Suprapubic skin (tissue), 4 donors: ENCODE results near the gene CLSTN2. TPM values are rescaled to one million over a fixed set of nuclear protein-coding genes. Genes with fewer than 3 reads are reported as not detected.

Source experiments
- DNase-seq, 2 donors: peaks; one replicate each; pipeline ENCODE4 v3.0.0-alpha.2; 2019; ENCODE audit warnings: low spot score in 2 of 2
- H3K27ac ChIP-seq: fragments of 200-600 bp; sonication (generic); one replicate; pipeline ENCODE4 v1.5.1; 2019
- H3K27me3 ChIP-seq: fragments of 200-600 bp; sonication (generic); one replicate; pipeline ENCODE4 v1.5.1; 2019
- H3K36me3 ChIP-seq: fragments of 200-600 bp; sonication (generic); one replicate; pipeline ENCODE4 v1.5.1; 2019
- H3K4me1 ChIP-seq: fragments of 200-600 bp; sonication (generic); one replicate; pipeline ENCODE4 v1.5.1; 2019
- H3K4me3 ChIP-seq: fragments of 200-600 bp; sonication (generic); one replicate; pipeline ENCODE4 v1.5.1; 2019; ENCODE audit warnings: mild to moderate bottlenecking
- H3K9me3 ChIP-seq: fragments of 200-600 bp; sonication (generic); one replicate; pipeline ENCODE4 v1.5.1; 2019
- EP300 ChIP-seq: sonication (generic); formaldehyde crosslinking; IDR thresholded peaks from one replicate; pipeline ENCODE4 v1.6.1; 2017; ENCODE audit warnings: antibody characterized with exemption
- POLR2A ChIP-seq, 2 donors: fragments of 450-650 bp; IDR thresholded peaks; one replicate each; pipeline ENCODE4 v1.6.1; 2017; ENCODE audit warnings: antibody characterized with exemption in 2 of 2, mild to moderate bottlenecking in 2 of 2, moderate library complexity in 2 of 2
- POLR2AphosphoS5 ChIP-seq, 3 donors: sonication (generic); formaldehyde crosslinking; IDR thresholded peaks; one replicate each; pipeline ENCODE4 v1.6.1; 2017; ENCODE audit warnings: antibody characterized with exemption in 3 of 3
- WGBS: methylation state at CpG from one replicate; pipeline ENCODE4 v1.1.5; 2018; 5-methylcytosine and 5-hydroxymethylcytosine counted together
- total RNA-seq, 4 donors: library from RNA; depleted of rRNA; stranded (reverse); fragments of >200 nt; gene quantifications; one replicate each; pipeline ENCODE4 v1.1.0, GENCODE V29; 2016
- TF ChIP-seq, protein P1 (sequence below), 2 donors: fragments of 200-600 bp in 1 of 2; fragments of 450-650 bp in 1 of 2; sonication (generic) in 1 of 2; IDR thresholded peaks; one replicate each; pipeline ENCODE4 v1.5.1; 2016 to 2019; ENCODE audit warnings: antibody characterized with exemption in 2 of 2, mild to moderate bottlenecking in 1 of 2, moderate library complexity in 1 of 2

CLSTN2 gene
- total RNA-seq, 4 donors from 2014 or later, result 4.3 to 14.1 (median 7.4) TPM

DNA sequence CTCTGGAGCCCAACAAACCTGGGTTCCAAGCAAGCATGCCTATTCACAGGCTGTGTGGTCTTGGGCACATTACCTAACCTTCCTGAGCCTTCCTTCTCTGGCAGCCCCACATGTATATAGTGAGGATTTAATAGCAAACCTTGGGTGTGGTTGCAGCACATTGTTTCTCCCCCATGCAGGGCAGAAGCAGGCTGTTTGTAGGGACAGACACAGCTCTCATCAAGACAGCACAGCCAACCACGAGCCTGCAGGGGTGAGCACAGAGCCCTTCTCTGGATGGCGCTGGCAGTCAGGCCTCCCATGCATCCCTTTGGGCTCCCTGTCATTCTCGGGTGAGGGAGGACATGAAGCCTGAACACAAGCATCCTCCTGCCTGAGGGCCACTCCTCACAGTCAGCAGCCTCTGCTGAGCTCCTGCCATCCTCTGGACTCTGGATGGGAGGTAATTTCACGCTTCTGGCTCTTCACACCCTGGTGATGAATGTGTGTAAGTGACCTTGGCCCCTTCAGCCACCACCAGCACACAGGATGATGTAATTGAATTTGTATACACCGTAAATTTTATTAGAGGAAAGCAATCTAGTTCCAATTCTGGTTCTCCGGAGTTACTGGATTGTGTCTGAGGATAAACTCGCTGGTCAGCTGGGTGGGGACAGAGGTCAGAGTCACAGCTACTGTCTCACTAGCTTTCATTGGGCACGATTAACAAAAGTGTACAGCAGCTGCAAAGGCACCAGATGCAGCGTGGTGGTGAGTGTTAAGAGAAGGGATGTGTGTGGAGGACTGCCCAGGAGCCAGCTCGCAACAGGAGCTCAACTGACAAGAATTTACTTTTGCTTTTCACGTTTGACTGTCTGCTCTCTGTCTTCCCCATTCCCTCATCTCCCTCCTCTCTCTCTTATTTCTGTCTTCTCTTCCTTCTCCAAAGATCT, 118.1 kb downstream of the CLSTN2 start:
- DNase-seq, result no peak
- 57% methylated on average over 9 of the region's 11 CpGs for WGBS
- Histone ChIP-seq H3K27me3 (no peaks in the 10 kb centered on the region), H3K4me1 (no peaks in the 10 kb centered on the region), H3K27ac (no peak overlapping the region), H3K36me3 (no peaks in the 10 kb centered on the region), H3K9me3 (no peaks in the 10 kb centered on the region), H3K4me3 (no peak overlapping the region)
- no peak for TF ChIP-seq POLR2AphosphoS5 (IDR thresholded peaks at IDR 0.05)
- TF ChIP-seq, protein P1, sequence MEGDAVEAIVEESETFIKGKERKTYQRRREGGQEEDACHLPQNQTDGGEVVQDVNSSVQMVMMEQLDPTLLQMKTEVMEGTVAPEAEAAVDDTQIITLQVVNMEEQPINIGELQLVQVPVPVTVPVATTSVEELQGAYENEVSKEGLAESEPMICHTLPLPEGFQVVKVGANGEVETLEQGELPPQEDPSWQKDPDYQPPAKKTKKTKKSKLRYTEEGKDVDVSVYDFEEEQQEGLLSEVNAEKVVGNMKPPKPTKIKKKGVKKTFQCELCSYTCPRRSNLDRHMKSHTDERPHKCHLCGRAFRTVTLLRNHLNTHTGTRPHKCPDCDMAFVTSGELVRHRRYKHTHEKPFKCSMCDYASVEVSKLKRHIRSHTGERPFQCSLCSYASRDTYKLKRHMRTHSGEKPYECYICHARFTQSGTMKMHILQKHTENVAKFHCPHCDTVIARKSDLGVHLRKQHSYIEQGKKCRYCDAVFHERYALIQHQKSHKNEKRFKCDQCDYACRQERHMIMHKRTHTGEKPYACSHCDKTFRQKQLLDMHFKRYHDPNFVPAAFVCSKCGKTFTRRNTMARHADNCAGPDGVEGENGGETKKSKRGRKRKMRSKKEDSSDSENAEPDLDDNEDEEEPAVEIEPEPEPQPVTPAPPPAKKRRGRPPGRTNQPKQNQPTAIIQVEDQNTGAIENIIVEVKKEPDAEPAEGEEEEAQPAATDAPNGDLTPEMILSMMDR (IDR thresholded peaks at IDR 0.05), result no peak
- no peak for TF ChIP-seq EP300

DNA sequence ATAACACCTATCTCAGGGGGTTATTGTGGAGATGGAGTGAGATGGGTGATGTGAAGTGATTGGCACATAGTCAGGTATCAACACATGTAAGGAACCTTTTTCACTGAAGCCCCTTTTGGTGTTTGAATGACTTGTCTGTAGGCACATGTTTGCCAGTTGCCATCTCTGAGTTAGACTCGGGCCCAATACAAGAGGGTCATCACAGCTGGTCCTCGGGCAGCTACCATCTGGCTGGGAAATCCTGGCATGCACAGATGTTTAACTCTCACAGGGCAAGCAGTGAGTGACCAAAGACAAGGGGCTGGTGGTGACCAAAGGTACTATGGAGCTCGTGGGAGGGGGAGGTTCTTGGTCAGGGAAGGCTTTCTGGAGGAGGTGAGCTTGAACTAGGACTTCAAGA, 118.8 kb downstream of the CLSTN2 start:
- WGBS, result 80% methylated on average over 3 of the region's 3 CpGs
- no peak overlapping the region for H3K27ac ChIP-seq
- no peak for DNase-seq
- no peak overlapping the region for H3K4me3 ChIP-seq
- TF ChIP-seq, protein P1 (IDR thresholded peaks at IDR 0.05), result no peak
- TF ChIP-seq POLR2A (IDR thresholded peaks at IDR 0.05) (no peak), EP300 (no peak), POLR2AphosphoS5 (IDR thresholded peaks at IDR 0.05) (no peak)
- no peaks in the 10 kb centered on the region for H3K9me3 ChIP-seq
- H3K4me1 ChIP-seq, result no peaks in the 10 kb centered on the region
- no peaks in the 10 kb centered on the region for H3K27me3 ChIP-seq
- H3K36me3 ChIP-seq, result no peaks in the 10 kb centered on the region

DNA sequence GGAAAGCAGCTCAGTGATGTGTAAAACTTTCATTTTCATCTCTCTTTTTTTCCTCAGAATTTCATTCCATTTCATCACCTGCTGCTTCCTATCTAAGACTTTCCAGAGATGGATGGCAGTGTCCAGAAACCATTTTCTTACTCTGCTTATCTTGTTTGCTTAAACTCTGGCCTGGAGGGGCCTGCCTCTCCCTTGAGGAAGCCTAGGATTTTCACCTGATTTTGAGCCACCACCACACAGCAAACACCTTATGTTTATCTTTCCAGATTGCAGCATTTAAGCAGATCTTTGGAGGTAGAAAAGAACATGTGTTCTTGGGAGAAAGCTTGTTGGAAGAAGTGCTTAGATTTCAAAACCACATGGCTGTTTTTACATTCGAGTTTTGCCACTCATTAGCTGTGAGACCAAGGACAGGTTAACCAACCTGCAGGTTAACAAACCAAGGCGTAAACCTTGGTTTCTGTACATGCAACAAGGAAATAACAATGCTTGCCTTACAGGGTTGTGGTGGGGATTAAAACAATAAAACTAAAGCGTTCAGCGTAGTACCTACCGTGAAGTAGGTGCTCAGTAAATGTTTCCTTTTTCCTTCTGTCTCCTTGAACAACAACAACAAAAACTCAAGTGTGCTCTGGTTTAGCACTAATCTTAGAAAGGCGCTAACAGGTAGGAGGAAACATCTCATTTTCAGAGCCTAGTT, 120.3 kb downstream of the CLSTN2 start:
- no peaks in the 10 kb centered on the region for H3K9me3 ChIP-seq
- WGBS, result 89% methylated on average over 6 of the region's 6 CpGs
- H3K27me3 ChIP-seq, result no peaks in the 10 kb centered on the region
- no peak overlapping the region for H3K4me3 ChIP-seq
- H3K36me3 ChIP-seq, result no peaks in the 10 kb centered on the region
- TF ChIP-seq, protein P1 (IDR thresholded peaks at IDR 0.05), result no peak
- TF ChIP-seq EP300 (no peak), POLR2AphosphoS5 (IDR thresholded peaks at IDR 0.05) (no peak), POLR2A (IDR thresholded peaks at IDR 0.05) (no peak)
- no peak for DNase-seq
- no peaks in the 10 kb centered on the region for H3K4me1 ChIP-seq
- H3K27ac ChIP-seq, result no peak overlapping the region

DNA sequence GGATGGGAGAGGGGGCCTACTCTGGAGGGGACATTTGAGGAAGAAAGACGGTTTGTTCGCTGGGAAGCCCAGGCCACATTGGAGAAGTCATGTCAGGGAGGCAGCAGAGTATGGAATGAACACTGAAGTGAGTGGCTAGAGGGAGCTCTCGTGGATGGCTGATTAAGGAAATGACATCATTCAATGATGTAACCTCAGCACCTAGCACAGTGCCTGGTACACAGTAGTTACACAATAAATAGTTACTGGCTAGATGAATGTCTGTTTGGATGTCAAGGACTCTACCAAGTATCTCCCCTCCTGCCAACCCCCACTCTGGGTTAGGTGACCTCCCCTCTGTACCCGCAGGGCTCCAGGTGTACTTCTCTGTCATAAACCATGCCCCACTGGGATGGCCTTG, 121.1 kb downstream of the CLSTN2 start:
- Histone ChIP-seq H3K9me3 (no peaks in the 10 kb centered on the region), H3K27me3 (no peaks in the 10 kb centered on the region), H3K4me1 (no peaks in the 10 kb centered on the region), H3K27ac (no peak overlapping the region), H3K4me3 (no peak overlapping the region), H3K36me3 (no peaks in the 10 kb centered on the region)
- DNase-seq, result no peak
- 86% methylated on average over 4 of the region's 4 CpGs for WGBS
- TF ChIP-seq EP300 (no peak), POLR2AphosphoS5 (IDR thresholded peaks at IDR 0.05) (no peak), POLR2A (IDR thresholded peaks at IDR 0.05) (no peak)
- TF ChIP-seq, protein P1 (IDR thresholded peaks at IDR 0.05), result no peak

DNA sequence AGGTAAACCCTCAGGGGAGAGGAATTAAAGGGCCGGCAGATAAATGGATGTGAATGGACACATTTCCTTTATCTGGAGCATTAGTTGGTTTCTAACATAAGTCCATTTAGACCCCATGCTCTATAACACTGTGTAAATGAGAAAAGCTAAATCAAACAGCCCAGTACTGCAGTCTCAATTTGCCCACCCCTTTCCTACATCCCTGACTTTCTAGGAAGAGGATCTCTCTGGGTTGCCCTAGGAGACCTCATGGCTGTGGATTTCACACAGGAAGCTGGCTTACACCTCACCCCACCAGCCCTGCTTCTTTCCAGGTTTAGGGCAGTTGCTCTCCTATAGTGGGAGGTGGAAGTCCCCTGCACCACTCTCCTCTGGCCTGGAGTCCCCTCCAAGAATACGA, 126.2 kb downstream of the CLSTN2 start:
- Histone ChIP-seq H3K36me3 (no peaks in the 10 kb centered on the region), H3K9me3 (no peaks in the 10 kb centered on the region), H3K4me3 (no peak overlapping the region), H3K27ac (no peak overlapping the region), H3K27me3 (no peaks in the 10 kb centered on the region), H3K4me1 (no peaks in the 10 kb centered on the region)
- no peak for DNase-seq
- WGBS, result 83% methylated on average over 2 of the region's 2 CpGs
- TF ChIP-seq POLR2AphosphoS5 (IDR thresholded peaks at IDR 0.05), result no peak
- TF ChIP-seq, protein P1 (IDR thresholded peaks at IDR 0.05), result no peak
- TF ChIP-seq EP300, result no peak
- no peak for TF ChIP-seq POLR2A (IDR thresholded peaks at IDR 0.05)
